Endothelial cell of umbilical vein (primary cell): ENCODE results near the gene ORAI3. TPM values are rescaled to one million over a fixed set of nuclear protein-coding genes. Genes with fewer than 3 reads are reported as not detected.

ENCODE experiments used
- BruUV-seq: library from RNA; stranded (reverse); fragments of 400-500 nt; replicated peaks from 2 replicates; lab custom pipeline; 2021; lab: Mats Ljungman, UMichigan
- CTCF ChIA-PET: fragments of 300-600, 350-600 bp; sonication (Branson Sonifier 250); formaldehyde crosslinking; loops from one replicate; lab custom pipeline; 2021; ENCODE audit warnings: antibody characterized with exemption, inconsistent platforms; lab: Charles Lee
- POLR2A ChIA-PET: fragments of 300-600, 350-600 bp; sonication (Branson Sonifier 250); formaldehyde crosslinking; loops from one replicate; lab custom pipeline; 2021; ENCODE audit warnings: antibody characterized with exemption, inconsistent platforms; lab: Charles Lee
- DNase-seq: peaks from one replicate; pipeline ENCODE4 v3.0.0-alpha.2; 2011; ENCODE audit warnings: low read depth, low spot score
- FAIRE-seq: peaks from 2 replicates; lab custom pipeline; 2011; peaks lifted over from hg19 to GRCh38; lab: Jason Lieb, UNC
- H2AFZ ChIP-seq: 2 replicates; pipeline ENCODE4 v1.6.0; 2012; ENCODE audit warnings: low read depth, low read length, control low read depth, inconsistent platforms
- H3K27ac ChIP-seq: 2 replicates; pipeline ENCODE4 v1.5.1; 2011; ENCODE audit warnings: low read depth, mild to moderate bottlenecking, control low read depth, low read length, moderate library complexity; ENCODE audit not compliant: insufficient read depth
- H3K27me3 ChIP-seq, 2 experiments: 2 replicates each; pipeline versions ENCODE4 v1.6.0 to v1.6.1; 2011; ENCODE audit warnings: low read length in 2 of 2, mixed read lengths in 1 of 2; ENCODE audit not compliant: control insufficient read depth in 2 of 2, insufficient read depth in 2 of 2
- H3K36me3 ChIP-seq, 2 experiments: 2 replicates in 1 of 2; 3 replicates in 1 of 2; pipeline ENCODE4 v1.5.1; 2011; ENCODE audit warnings: low read length in 2 of 2, mild to moderate bottlenecking in 1 of 2, moderate library complexity in 1 of 2; ENCODE audit not compliant: control insufficient read depth in 2 of 2, insufficient read depth in 2 of 2; ENCODE audit errors: extremely low read depth in 1 of 2
- H3K4me1 ChIP-seq: 3 replicates; pipeline ENCODE4 v1.5.1; 2011; ENCODE audit warnings: mild to moderate bottlenecking, low read length; ENCODE audit not compliant: control insufficient read depth, insufficient read depth; ENCODE audit errors: extremely low read depth
- H3K4me2 ChIP-seq: 2 replicates; pipeline ENCODE4 v1.6.1; 2011; ENCODE audit warnings: low read length, control low read depth, mixed read lengths; ENCODE audit not compliant: insufficient read depth
- H3K4me3 ChIP-seq, 3 experiments: fragments of 200-600 bp in 1 of 3; sonication (generic), shearing (Covaris generic) in 1 of 3; replicated peaks in 1 of 3; 2 replicates each; pipeline ENCODE4 v1.5.1; 2011 to 2016; ENCODE audit warnings: control low read depth in 3 of 3, low read length in 3 of 3, mild to moderate bottlenecking in 2 of 3, inconsistent platforms in 1 of 3, low read depth in 1 of 3, moderate library complexity in 1 of 3; ENCODE audit not compliant: insufficient read depth in 1 of 3
- H3K79me2 ChIP-seq: 2 replicates; pipeline ENCODE4 v1.6.0; 2012; ENCODE audit warnings: low read length, inconsistent platforms; ENCODE audit not compliant: control insufficient read depth, insufficient read depth
- H3K9ac ChIP-seq: replicated peaks from 2 replicates; pipeline ENCODE3; 2011; ENCODE audit warnings: low read length, control low read depth; ENCODE audit not compliant: insufficient read depth; ENCODE audit errors: extremely low read depth
- H3K9me1 ChIP-seq: replicated peaks from 3 replicates; pipeline ENCODE4 v1.6.0; 2011; ENCODE audit warnings: mild to moderate bottlenecking, low read length; ENCODE audit not compliant: control insufficient read depth, insufficient read depth; ENCODE audit errors: extremely low read depth
- H3K9me3 ChIP-seq: replicated peaks from 2 replicates; pipeline ENCODE4 v1.5.1; 2012; ENCODE audit warnings: low read length, inconsistent platforms; ENCODE audit not compliant: control insufficient read depth, insufficient read depth
- H4K20me1 ChIP-seq: replicated peaks from 2 replicates; pipeline ENCODE3; 2011; ENCODE audit warnings: mild to moderate bottlenecking, low read length; ENCODE audit not compliant: control insufficient read depth, insufficient read depth; ENCODE audit errors: extremely low read depth
- EZH2 ChIP-seq: IDR thresholded peaks from 2 replicates; pipeline ENCODE4 v1.6.1; 2012; ENCODE audit warnings: borderline replicate concordance, low read depth, mild to moderate bottlenecking, moderate library complexity, low read length, inconsistent platforms; ENCODE audit not compliant: severe bottlenecking
- FOS ChIP-seq: IDR thresholded peaks from 2 replicates; pipeline ENCODE4 v1.6.1; 2011; ENCODE audit warnings: mild to moderate bottlenecking, low read length, moderate library complexity, borderline replicate concordance; ENCODE audit not compliant: insufficient read depth
- GATA2 ChIP-seq: IDR thresholded peaks from 2 replicates; pipeline ENCODE4 v1.7.0; 2011; ENCODE audit warnings: low read depth, mild to moderate bottlenecking, moderate library complexity, mixed read lengths, low read length; ENCODE audit not compliant: insufficient read length, insufficient read depth
- JUN ChIP-seq: IDR thresholded peaks from 2 replicates; pipeline ENCODE4 v1.6.1; 2011; ENCODE audit warnings: borderline replicate concordance, low read depth; ENCODE audit not compliant: insufficient read length, insufficient read depth
- MYC ChIP-seq: IDR thresholded peaks from one replicate; pipeline ENCODE4 v1.6.1; 2011; ENCODE audit warnings: mild to moderate bottlenecking, low read depth, low read length
- POLR2A ChIP-seq: IDR thresholded peaks from 2 replicates; pipeline ENCODE4 v1.6.1; 2012; ENCODE audit warnings: low read depth, mild to moderate bottlenecking, control low read depth, low read length
- POLR2AphosphoS5 ChIP-seq: IDR thresholded peaks from 2 replicates; pipeline ENCODE4 v1.6.1; 2012; ENCODE audit warnings: low read depth, mild to moderate bottlenecking, control low read depth, low read length, moderate library complexity; ENCODE audit not compliant: insufficient read depth
- dilution Hi-C: fragments of 300-500 bp; cut with MboI; formaldehyde crosslinking; loops from one replicate; pipeline ENCODE4 v1.15.0; 2019; ENCODE audit warnings: low sequenced_read_pairs; ENCODE audit not compliant: extremely low pct_ligation_motif_present
- intact Hi-C: fragments of 100-400 bp; cut with micrococcal nuclease; formaldehyde crosslinking; loops from one replicate; pipeline ENCODE4 v1.10.0; 2022
- polyA plus RNA-seq, 4 experiments: library from polyadenylated mRNA; depleted of rRNA in 3 of 4; stranded (reverse) in 3 of 4; unstranded in 1 of 4; fragments of >200 nt; gene quantifications; 2 replicates each; pipeline versions ENCODE4 v1.2.1 to v1.2.3, GENCODE V29; 2011 to 2012; ENCODE audit warnings: missing spikeins in 1 of 4
- total RNA-seq: library from RNA; stranded (reverse); gene quantifications from 2 replicates; pipeline ENCODE4 v1.2.3, GENCODE V29; 2021
- TF ChIP-seq, protein P1 (sequence below), 2 donors: IDR thresholded peaks; 1 replicate in 1 of 2; 2 replicates in 1 of 2; pipeline ENCODE4 v1.5.1; 2011; ENCODE audit warnings: low read length in 2 of 2, mild to moderate bottlenecking in 2 of 2, moderate library complexity in 2 of 2, control low read depth in 1 of 2, inconsistent platforms in 1 of 2, low read depth in 1 of 2; ENCODE audit not compliant: insufficient read depth in 1 of 2; ENCODE audit errors: extremely low read depth in 1 of 2

The ORAI3 gene
- total and polyA plus RNA-seq, 2 donors (not counting 3 experiments of a cell fraction or from before 2014, with no cell fraction given) = 17.6 to 25.4 TPM

DNA sequence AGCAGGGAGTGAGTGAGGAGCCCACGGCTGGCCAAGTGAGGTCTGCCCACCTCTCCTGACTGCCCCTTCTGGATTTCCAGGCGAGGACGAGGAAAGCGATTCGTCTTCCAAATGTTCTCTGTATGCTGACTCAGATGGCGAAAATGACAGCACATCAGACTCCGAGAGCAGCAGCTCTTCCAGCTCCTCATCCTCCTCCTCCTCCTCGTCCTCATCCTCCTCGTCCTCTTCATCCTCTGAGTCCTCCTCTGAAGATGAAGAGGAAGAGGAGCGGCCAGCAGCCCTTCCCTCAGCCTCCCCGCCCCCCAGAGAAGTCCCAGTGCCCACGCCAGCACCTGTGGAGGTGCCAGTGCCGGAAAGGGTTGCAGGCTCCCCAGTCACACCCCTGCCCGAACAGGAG, 22.4 kb downstream of the ORAI3 start:
- no peak for FAIRE-seq
- POLR2A ChIA-PET = no interaction called here
- H3K4me2 ChIP-seq = no peak overlapping the region

DNA sequence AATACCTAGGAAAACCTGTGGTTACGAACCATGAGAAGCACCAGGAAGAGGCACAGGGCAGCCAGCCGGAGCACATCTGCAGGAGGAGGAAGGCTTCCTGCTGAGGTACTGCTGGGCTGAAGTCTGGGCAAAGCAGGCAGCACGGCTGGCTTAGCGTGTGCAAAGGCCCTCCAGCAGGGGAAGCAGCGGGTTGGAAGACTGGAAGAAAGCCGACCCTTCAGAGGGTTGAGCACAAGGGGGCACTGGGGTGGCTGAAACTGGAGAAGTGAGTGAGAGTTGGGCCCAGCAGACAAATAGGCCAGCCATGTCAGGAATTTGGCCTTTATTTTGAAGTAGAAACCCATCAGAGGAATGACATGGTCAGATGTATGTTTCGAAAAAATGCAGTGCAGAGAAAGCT, 24.0 kb downstream of the ORAI3 start:
- no peak overlapping the region for H3K27ac ChIP-seq
- no peak for DNase-seq
- TF ChIP-seq EZH2 (no peak), GATA2 (no peak), FOS (no peak), POLR2AphosphoS5 (no peak), MYC (no peak), POLR2A (no peak), JUN (no peak)
- TF ChIP-seq, protein P1, sequence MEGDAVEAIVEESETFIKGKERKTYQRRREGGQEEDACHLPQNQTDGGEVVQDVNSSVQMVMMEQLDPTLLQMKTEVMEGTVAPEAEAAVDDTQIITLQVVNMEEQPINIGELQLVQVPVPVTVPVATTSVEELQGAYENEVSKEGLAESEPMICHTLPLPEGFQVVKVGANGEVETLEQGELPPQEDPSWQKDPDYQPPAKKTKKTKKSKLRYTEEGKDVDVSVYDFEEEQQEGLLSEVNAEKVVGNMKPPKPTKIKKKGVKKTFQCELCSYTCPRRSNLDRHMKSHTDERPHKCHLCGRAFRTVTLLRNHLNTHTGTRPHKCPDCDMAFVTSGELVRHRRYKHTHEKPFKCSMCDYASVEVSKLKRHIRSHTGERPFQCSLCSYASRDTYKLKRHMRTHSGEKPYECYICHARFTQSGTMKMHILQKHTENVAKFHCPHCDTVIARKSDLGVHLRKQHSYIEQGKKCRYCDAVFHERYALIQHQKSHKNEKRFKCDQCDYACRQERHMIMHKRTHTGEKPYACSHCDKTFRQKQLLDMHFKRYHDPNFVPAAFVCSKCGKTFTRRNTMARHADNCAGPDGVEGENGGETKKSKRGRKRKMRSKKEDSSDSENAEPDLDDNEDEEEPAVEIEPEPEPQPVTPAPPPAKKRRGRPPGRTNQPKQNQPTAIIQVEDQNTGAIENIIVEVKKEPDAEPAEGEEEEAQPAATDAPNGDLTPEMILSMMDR (IDR thresholded peaks at IDR 0.05; ENCODE audit: extremely low read depth in 1 of 2, insufficient read depth in 1 of 2, low read depth in 1 of 2, low read length in 2 of 2) = no peak
- H2AFZ ChIP-seq = no peak overlapping the region
- no peaks in the 10 kb centered on the region for H4K20me1 ChIP-seq
- POLR2A ChIA-PET = no interaction called here
- CTCF ChIA-PET = interaction anchor here (1.0 kb wide), 1 partner anchor 11 kb away, joined by 5 read pairs; no protein-coding TSS in a partner anchor
- H3K9ac ChIP-seq = no peak overlapping the region
- H3K9me1 ChIP-seq = no peaks in the 10 kb centered on the region
- no peaks in the 10 kb centered on the region for H3K9me3 ChIP-seq
- peaks cover 28 to 56% of the 10 kb centered on the region in 2 experiments for H3K36me3 ChIP-seq
- H3K4me1 ChIP-seq = no peaks in the 10 kb centered on the region
- no peak overlapping the region for H3K4me2 ChIP-seq
- no TSS peak for BruUV-seq
- dilution Hi-C loops (no loop called here), intact Hi-C loops (no loop called here)
- FAIRE-seq = no peak
- no peaks in the 10 kb centered on the region for H3K27me3 ChIP-seq
- H3K79me2 ChIP-seq = no peaks in the 10 kb centered on the region
- no peak overlapping the region for H3K4me3 ChIP-seq

More for the DNA sequence above, 22.4 kb downstream of the ORAI3 start:
- Histone ChIP-seq H4K20me1 (no peaks in the 10 kb centered on the region), H3K27me3 (no peaks in the 10 kb centered on the region), H3K36me3 (peaks cover 29 to 53% of the 10 kb centered on the region in 2 experiments), H3K9me3 (no peaks in the 10 kb centered on the region), H3K9me1 (no peaks in the 10 kb centered on the region), H3K4me3 (no peak overlapping the region), H3K9ac (no peak overlapping the region), H3K4me1 (no peaks in the 10 kb centered on the region), H3K79me2 (no peaks in the 10 kb centered on the region), H3K27ac (no peak overlapping the region), H2AFZ (no peak overlapping the region)
- no peak for TF ChIP-seq JUN
- no TSS peak for BruUV-seq
- CTCF ChIA-PET = interaction anchor here (1.8 kb wide), 1 partner anchor 14 kb away, joined by 5 read pairs; the partner anchor contains the start of gene HSD3B7
- dilution Hi-C loops (no loop called here), intact Hi-C loops (no loop called here)
- no peak for DNase-seq
